MM.1S (cell line): ENCODE data around the gene NBPF1.
"Not testable (repeated sequence)": the region's sequence is repeated elsewhere in the genome, so short reads cannot be mapped to it uniquely, and the experiment has no call there.

Experiments used
- CTCF ChIP-seq: fragments of 300-600 bp; sonication (generic); IDR thresholded peaks from 2 replicates; pipeline ENCODE4 v1.5.1; 2016; ENCODE audit warnings: antibody characterized with exemption, low read length, mixed read lengths
- EZH2phosphoT487 ChIP-seq: fragments of 300-600 bp; sonication (generic); IDR thresholded peaks from 2 replicates; pipeline ENCODE4 v1.6.1; 2018; ENCODE audit warnings: antibody characterized with exemption, low read length

GRCh38 chr1:16525769-16526168 is 87.6 kb downstream of the NBPF1 start:
- not testable (repeated sequence) for TF ChIP-seq EZH2phosphoT487, CTCF
